GM12878 (cell line): ENCODE data around the gene TMPRSS13. TPM values are rescaled to one million over a fixed set of nuclear protein-coding genes. Genes with fewer than 3 reads are reported as not detected.

ENCODE experiments used
- ATAC-seq: fragments of 200-7000 bp; cut with Tn5 transposase; 3 replicates; pipeline ENCODE4 v1.9.1; 2020; ENCODE audit warnings: mild to moderate bottlenecking, moderate library complexity
- BruUV-seq: library from RNA; stranded (reverse); fragments of 400-500 nt; replicated peaks from 2 replicates; lab custom pipeline; 2021; lab: Mats Ljungman, UMichigan
- CTCF ChIA-PET: fragments of 300-600 bp; sonication (Branson Sonifier 250); formaldehyde crosslinking; extraction: SDS; loops from one replicate; lab custom pipeline; 2021; ENCODE audit warnings: inconsistent platforms; lab: Yijun Ruan, JAX
- POLR2A ChIA-PET: fragments of 350-600 bp; formaldehyde crosslinking; extraction: SDS; loops from one replicate; lab custom pipeline; 2021; ENCODE audit warnings: inconsistent platforms; lab: Charles Lee
- RAD21 ChIA-PET: fragments of 300-600 bp; sonication (Branson Sonifier 250); formaldehyde crosslinking; loops from one replicate; lab custom pipeline; 2023; ENCODE audit warnings: antibody characterized with exemption; ENCODE audit not compliant: unreplicated experiment; lab: Charles Lee
- SMC1A ChIA-PET: fragments of 300-600 bp; sonication (Branson Sonifier 250); formaldehyde crosslinking; loops from one replicate; lab custom pipeline; 2023; ENCODE audit not compliant: unreplicated experiment, uncharacterized antibody; lab: Charles Lee
- DNase-seq: peaks from one replicate; pipeline ENCODE4 v3.0.0-alpha.2; 2011; ENCODE audit warnings: low read depth, low spot score
- FAIRE-seq: peaks from 3 replicates; lab custom pipeline; 2011; peaks lifted over from hg19 to GRCh38; lab: Jason Lieb, UNC
- H2AFZ ChIP-seq: 2 replicates; pipeline ENCODE4 v1.6.0; 2011; ENCODE audit warnings: low read depth, low read length, control low read depth; ENCODE audit not compliant: control insufficient read depth
- H3K27ac ChIP-seq: 2 replicates; pipeline ENCODE4 v1.5.1; 2011; ENCODE audit warnings: control low read depth; ENCODE audit not compliant: control insufficient read depth, insufficient read depth
- H3K27me3 ChIP-seq, 2 experiments: replicated peaks in 1 of 2; 2 replicates each; pipeline versions ENCODE4 v1.6.0 to v1.6.1; 2011; ENCODE audit warnings: low read length in 1 of 2; ENCODE audit not compliant: control insufficient read depth in 2 of 2, insufficient read depth in 2 of 2
- H3K36me3 ChIP-seq, 2 experiments: 2 replicates each; pipeline ENCODE4 v1.5.1; 2011; ENCODE audit warnings: low read length in 1 of 2; ENCODE audit not compliant: control insufficient read depth in 2 of 2, insufficient read depth in 2 of 2
- H3K4me1 ChIP-seq: 2 replicates; pipeline ENCODE4 v1.6.1; 2011; ENCODE audit warnings: mild to moderate bottlenecking, low read length, moderate library complexity, mixed read lengths; ENCODE audit not compliant: control insufficient read depth, insufficient read depth
- H3K4me2 ChIP-seq: 2 replicates; pipeline ENCODE4 v1.6.0; 2011; ENCODE audit warnings: control low read depth; ENCODE audit not compliant: control insufficient read depth, insufficient read depth
- H3K4me3 ChIP-seq: fragments of 200-600 bp; sonication (generic); 2 replicates; pipeline ENCODE4 v1.5.1; 2016
- H3K79me2 ChIP-seq: 2 replicates; pipeline ENCODE4 v1.6.0; 2011; ENCODE audit warnings: low read length; ENCODE audit not compliant: control insufficient read depth, insufficient read depth
- H3K9ac ChIP-seq: 2 replicates; pipeline ENCODE4 v1.8.0; 2011; ENCODE audit warnings: low read length, control low read depth, mixed read lengths; ENCODE audit not compliant: control insufficient read depth, insufficient read depth
- H3K9me3 ChIP-seq: replicated peaks from 3 replicates; pipeline ENCODE4 v1.5.1; 2011; ENCODE audit warnings: mild to moderate bottlenecking, low read length; ENCODE audit not compliant: control insufficient read depth, insufficient read depth
- H4K20me1 ChIP-seq: 2 replicates; pipeline ENCODE4 v1.6.0; 2011; ENCODE audit not compliant: control insufficient read depth, insufficient read depth
- BCL11A ChIP-seq: IDR thresholded peaks from 2 replicates; pipeline ENCODE4 v1.6.1; 2011; ENCODE audit warnings: low read depth, low read length
- EZH2 ChIP-seq: IDR thresholded peaks from 2 replicates; pipeline ENCODE4 v1.6.1; 2012; ENCODE audit warnings: low read depth, mild to moderate bottlenecking, control low read depth, inconsistent platforms, low read length, borderline replicate concordance; ENCODE audit not compliant: control insufficient read depth
- HDAC6 ChIP-seq: fragments of 200-600 bp; sonication (generic); IDR thresholded peaks from one replicate; pipeline ENCODE4 v1.8.0; 2017; ENCODE audit warnings: antibody characterized with exemption; ENCODE audit not compliant: unreplicated experiment
- HDGF ChIP-seq: fragments of 450-650 bp; IDR thresholded peaks from 2 replicates; pipeline ENCODE4 v1.6.1; 2016; ENCODE audit warnings: antibody characterized with exemption
- MXI1 ChIP-seq: fragments of 150-350 bp; IDR thresholded peaks from 2 replicates; pipeline ENCODE4 v1.6.1; 2011; ENCODE audit warnings: low read depth, mild to moderate bottlenecking, inconsistent platforms, low read length, improper control_type of control experiment
- MYC ChIP-seq: IDR thresholded peaks from 2 replicates; pipeline ENCODE4 v1.6.1; 2011; ENCODE audit warnings: mild to moderate bottlenecking, low read length, moderate library complexity, inconsistent platforms; ENCODE audit not compliant: insufficient read depth, insufficient replicate concordance, insufficient read length, severe bottlenecking
- PAX8 ChIP-seq: fragments of 450-650 bp; IDR thresholded peaks from 2 replicates; pipeline ENCODE4 v1.6.1; 2017; ENCODE audit warnings: mild to moderate bottlenecking, moderate library complexity
- RELA ChIP-seq: fragments of 450-650 bp; IDR thresholded peaks from 2 replicates; pipeline ENCODE4 v1.8.0; 2014; ENCODE audit warnings: borderline replicate concordance; ENCODE audit not compliant: partially characterized antibody
- SMC3 ChIP-seq: IDR thresholded peaks from 2 replicates; pipeline ENCODE4 v1.6.1; 2011; ENCODE audit warnings: low read length, improper control_type of control experiment, borderline replicate concordance
- TBL1XR1 ChIP-seq: IDR thresholded peaks from 2 replicates; pipeline ENCODE4 v1.6.1; 2012; ENCODE audit warnings: low read depth, low read length, improper control_type of control experiment
- WGBS: methylation state at CpG from one replicate; pipeline ENCODE4 v1.1.6; 2016; ENCODE audit warnings: low lambda C conversion rate; ENCODE audit not compliant: insufficient replicate concordance, insufficient coverage; ENCODE audit errors: missing lambda C conversion rate; 5-methylcytosine and 5-hydroxymethylcytosine counted together
- in situ Hi-C: fragments of 300-500 bp; cut with MboI; formaldehyde crosslinking; loops from 9 replicates; pipeline ENCODE4 v1.14.3; 2018; ENCODE audit warnings: mixed read lengths
- intact Hi-C: fragments of 100-400 bp; cut with micrococcal nuclease; formaldehyde crosslinking; loops from one replicate; pipeline ENCODE4 v1.14.2; 2022; ENCODE audit not compliant: unreplicated experiment
- polyA plus RNA-seq, 11 experiments: library from polyadenylated mRNA; depleted of rRNA in 4 of 11; unstranded in 6 of 11; stranded (reverse) in 5 of 11; fragments of >200 nt; fragmentation: Nextera tagmentation in 4 of 11; fragmentation: Illumina TruSeq in 1 of 11; extraction: Ambion mirVana in 4 of 11; extraction: Trizol in 1 of 11; gene quantifications; 1 replicate in 1 of 11; 2 replicates in 10 of 11; pipeline versions ENCODE4 v1.2.1 to v1.2.3, GENCODE V29; 2011 to 2016; ENCODE audit warnings: inconsistent platforms in 2 of 11, missing spikeins in 2 of 11, low read depth in 1 of 11
- total RNA-seq, 4 experiments: library from RNA; depleted of rRNA in 3 of 4; stranded (reverse); fragments of >200 nt in 3 of 4; fragmentation: Illumina TruSeq in 1 of 4; extraction: Trizol in 1 of 4; gene quantifications; 2 replicates each; pipeline versions ENCODE4 v1.2.1 to v1.2.3, GENCODE V29; 2013 to 2021
- TF ChIP-seq, protein P1 (sequence below): IDR thresholded peaks from 2 replicates; pipeline ENCODE4 v1.6.1; 2012; ENCODE audit warnings: low read depth, low read length, improper control_type of control experiment
- TF ChIP-seq, protein P2 (sequence below): fragments of 450-650 bp; IDR thresholded peaks from 2 replicates; pipeline ENCODE4 v1.6.1; 2017; ENCODE audit warnings: mild to moderate bottlenecking, moderate library complexity

Gene TMPRSS13
- total and polyA plus RNA-seq, 10 of the 15 experiments (the other 5 are each of a cell fraction or from before 2014, with no cell fraction given): 0.05 to 0.50 (median 0.26) TPM; not detected in 2

DNA sequence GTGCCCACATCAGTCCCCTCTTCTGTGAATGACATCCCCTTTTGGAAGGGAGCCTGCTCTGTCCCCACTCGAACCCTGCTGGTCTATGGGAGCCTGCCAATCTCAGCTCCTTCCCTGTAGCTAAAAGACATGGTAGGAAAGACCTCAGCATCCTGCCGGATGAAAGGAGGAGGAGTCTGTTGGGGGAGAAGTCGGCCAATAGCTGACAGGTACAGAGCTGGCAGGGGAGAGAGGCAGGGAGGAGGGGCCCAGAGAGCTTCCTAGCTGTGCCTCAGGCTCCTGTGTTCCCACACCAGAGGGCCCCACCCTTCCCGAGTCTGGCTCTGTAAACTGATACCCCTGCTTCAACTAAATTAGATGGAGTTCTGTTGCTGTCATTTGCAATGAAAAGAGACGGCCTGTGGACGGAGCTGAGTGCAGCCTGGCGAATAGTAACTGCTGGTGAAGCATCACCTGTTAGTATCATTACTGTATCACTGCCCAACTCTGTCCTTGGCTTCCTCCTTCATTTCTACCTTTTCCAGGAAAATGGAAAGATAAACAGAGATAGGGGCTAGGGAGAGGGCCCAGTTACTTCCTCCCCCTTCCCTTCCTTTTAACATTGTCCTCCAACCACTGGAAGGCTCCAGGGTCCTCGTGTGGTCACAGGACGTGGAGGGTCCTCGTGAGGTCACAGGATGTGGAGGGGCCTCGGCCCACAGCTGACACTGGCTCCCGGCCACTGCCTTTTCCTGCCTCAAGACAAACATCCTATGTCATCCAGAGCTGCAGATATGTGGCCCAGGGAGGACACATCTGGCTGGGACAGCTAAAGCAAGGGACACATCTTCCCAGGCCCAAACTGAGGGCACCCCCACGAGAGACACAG, 67.8 kb downstream of the TMPRSS13 start:
- ChIA-PET POLR2A (no interaction called here), CTCF (interaction anchor here (1.0 to 1.1 kb wide), 4 partner anchors 10 to 43 kb away, joined by 3 to 4 read pairs (median 4); no protein-coding TSS in a partner anchor), RAD21 (interaction anchor here (0.7 to 1.7 kb wide), 2 partner anchors 85 to 192 kb away, joined by 3 to 4 read pairs; no protein-coding TSS in a partner anchor), SMC1A (interaction anchor here (0.6 to 1.3 kb wide), 2 partner anchors 11 to 85 kb away, joined by 3 read pairs; no protein-coding TSS in a partner anchor)
- H3K27me3 ChIP-seq: no peaks in the 10 kb centered on the region; a peak in 1 of 4 replicates
- in situ Hi-C loops: no loop called here
- no peak for TF ChIP-seq MXI1
- TF ChIP-seq HDGF: no peak
- TF ChIP-seq MYC: no peak
- no peak for TF ChIP-seq RELA
- TF ChIP-seq EZH2: no peak
- no peak for TF ChIP-seq HDAC6
- TF ChIP-seq PAX8: no peak
- TF ChIP-seq, protein P1, sequence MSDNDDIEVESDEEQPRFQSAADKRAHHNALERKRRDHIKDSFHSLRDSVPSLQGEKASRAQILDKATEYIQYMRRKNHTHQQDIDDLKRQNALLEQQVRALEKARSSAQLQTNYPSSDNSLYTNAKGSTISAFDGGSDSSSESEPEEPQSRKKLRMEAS: no peak
- TF ChIP-seq, protein P2, sequence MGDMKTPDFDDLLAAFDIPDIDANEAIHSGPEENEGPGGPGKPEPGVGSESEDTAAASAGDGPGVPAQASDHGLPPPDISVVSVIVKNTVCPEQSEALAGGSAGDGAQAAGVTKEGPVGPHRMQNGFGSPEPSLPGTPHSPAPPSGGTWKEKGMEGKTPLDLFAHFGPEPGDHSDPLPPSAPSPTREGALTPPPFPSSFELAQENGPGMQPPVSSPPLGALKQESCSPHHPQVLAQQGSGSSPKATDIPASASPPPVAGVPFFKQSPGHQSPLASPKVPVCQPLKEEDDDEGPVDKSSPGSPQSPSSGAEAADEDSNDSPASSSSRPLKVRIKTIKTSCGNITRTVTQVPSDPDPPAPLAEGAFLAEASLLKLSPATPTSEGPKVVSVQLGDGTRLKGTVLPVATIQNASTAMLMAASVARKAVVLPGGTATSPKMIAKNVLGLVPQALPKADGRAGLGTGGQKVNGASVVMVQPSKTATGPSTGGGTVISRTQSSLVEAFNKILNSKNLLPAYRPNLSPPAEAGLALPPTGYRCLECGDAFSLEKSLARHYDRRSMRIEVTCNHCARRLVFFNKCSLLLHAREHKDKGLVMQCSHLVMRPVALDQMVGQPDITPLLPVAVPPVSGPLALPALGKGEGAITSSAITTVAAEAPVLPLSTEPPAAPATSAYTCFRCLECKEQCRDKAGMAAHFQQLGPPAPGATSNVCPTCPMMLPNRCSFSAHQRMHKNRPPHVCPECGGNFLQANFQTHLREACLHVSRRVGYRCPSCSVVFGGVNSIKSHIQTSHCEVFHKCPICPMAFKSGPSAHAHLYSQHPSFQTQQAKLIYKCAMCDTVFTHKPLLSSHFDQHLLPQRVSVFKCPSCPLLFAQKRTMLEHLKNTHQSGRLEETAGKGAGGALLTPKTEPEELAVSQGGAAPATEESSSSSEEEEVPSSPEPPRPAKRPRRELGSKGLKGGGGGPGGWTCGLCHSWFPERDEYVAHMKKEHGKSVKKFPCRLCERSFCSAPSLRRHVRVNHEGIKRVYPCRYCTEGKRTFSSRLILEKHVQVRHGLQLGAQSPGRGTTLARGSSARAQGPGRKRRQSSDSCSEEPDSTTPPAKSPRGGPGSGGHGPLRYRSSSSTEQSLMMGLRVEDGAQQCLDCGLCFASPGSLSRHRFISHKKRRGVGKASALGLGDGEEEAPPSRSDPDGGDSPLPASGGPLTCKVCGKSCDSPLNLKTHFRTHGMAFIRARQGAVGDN: no peak
- TF ChIP-seq TBL1XR1: no peak
- TF ChIP-seq SMC3: no peak
- TF ChIP-seq BCL11A: no peak
- no peaks in the 10 kb centered on the region for H3K79me2 ChIP-seq
- no peaks in the 10 kb centered on the region for H3K36me3 ChIP-seq
- intact Hi-C loops: no loop called here
- no peak overlapping the region for H2AFZ ChIP-seq
- 7% methylated on average over 13 of the region's 13 CpGs for WGBS
- H3K4me3 ChIP-seq: no peak overlapping the region
- H3K9me3 ChIP-seq: no peaks in the 10 kb centered on the region
- no peak overlapping the region for H3K4me2 ChIP-seq
- FAIRE-seq (no peak), DNase-seq (no peak), ATAC-seq (no peak)
- BruUV-seq: no TSS peak
- no peak overlapping the region for H3K27ac ChIP-seq
- H3K4me1 ChIP-seq: no peaks in the 10 kb centered on the region
- H4K20me1 ChIP-seq: no peaks in the 10 kb centered on the region
- H3K9ac ChIP-seq: no peak overlapping the region
